ENCODE measurements around the gene GRIP2.

DNA sequence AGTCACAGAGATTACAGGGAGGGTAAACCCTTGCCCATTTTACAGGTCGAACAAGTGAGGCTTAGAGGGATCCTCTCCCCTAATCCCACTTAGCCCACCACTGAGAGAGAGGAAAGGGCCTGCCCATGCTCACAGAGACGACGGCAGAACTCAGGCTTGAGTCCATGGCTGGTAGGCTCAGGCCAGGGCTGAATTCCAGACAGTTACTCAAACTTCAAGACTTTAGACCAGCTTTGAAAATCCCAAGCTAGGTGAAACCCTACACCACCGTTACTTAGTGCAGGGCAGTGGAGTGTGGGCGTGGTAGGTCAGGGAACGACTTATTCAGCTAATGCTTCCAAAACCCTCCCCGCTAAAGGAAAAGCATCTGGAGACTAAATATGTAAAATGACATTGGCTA, 16.4 kb downstream of the GRIP2 start:
- TF ChIP-seq, protein P1, sequence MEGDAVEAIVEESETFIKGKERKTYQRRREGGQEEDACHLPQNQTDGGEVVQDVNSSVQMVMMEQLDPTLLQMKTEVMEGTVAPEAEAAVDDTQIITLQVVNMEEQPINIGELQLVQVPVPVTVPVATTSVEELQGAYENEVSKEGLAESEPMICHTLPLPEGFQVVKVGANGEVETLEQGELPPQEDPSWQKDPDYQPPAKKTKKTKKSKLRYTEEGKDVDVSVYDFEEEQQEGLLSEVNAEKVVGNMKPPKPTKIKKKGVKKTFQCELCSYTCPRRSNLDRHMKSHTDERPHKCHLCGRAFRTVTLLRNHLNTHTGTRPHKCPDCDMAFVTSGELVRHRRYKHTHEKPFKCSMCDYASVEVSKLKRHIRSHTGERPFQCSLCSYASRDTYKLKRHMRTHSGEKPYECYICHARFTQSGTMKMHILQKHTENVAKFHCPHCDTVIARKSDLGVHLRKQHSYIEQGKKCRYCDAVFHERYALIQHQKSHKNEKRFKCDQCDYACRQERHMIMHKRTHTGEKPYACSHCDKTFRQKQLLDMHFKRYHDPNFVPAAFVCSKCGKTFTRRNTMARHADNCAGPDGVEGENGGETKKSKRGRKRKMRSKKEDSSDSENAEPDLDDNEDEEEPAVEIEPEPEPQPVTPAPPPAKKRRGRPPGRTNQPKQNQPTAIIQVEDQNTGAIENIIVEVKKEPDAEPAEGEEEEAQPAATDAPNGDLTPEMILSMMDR (IDR thresholded peaks at IDR 0.05): no peak
- no peak for TF ChIP-seq POLR2A (IDR thresholded peaks at IDR 0.05)
